ENCODE data around the gene SHKBP1.

SHKBP1 gene

GRCh38 chr19:40603071-40603388 is 26.4 kb downstream of the SHKBP1 start:
- DNase-seq (ENCODE audit: low read depth), result no peak

DNA sequence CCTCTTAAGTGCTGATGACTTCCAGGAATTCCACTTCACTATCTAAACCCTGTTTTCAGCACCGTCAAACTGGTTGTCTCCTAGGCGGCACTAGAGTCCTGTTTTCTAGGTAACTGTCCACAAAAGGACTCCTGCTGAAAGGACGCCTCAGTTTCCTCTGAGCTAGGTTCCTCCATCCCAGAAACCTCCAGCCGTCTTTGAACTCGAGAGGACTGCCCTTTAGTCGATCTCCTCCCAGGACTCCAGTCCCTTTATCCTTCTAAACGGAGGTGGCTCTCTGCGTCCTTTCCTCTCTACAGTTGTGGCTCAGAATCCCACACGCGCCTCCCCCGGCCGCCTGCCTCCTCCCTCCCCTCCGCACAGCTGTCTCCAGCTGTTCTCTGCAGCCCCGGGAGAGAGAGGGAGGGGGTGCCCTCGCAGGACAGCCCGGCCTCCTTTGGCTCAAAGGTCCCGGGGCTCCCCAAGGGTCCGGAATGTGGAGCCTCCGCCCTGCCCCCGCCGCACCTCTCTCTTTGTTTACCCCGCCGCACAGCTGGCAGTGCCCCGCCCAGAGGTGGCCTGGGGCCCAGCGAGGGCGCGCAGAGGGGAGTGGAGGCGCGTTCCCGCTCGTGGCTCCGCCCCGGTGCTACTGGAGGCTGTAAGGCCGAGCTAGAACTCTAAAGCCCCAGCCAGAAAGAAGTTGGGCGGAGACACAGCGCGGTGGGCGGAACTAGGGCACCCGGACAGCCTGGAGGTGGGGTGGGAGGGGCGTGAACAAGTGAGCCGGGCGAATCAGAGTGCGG is 26.9 kb downstream of the SHKBP1 start:
- DNase-seq (ENCODE audit: low read depth), result peak; percentile 92

GRCh38 chr19:40604171-40604646 is 27.5 kb downstream of the SHKBP1 start:
- DNase-seq (ENCODE audit: low read depth), result no peak

DNA sequence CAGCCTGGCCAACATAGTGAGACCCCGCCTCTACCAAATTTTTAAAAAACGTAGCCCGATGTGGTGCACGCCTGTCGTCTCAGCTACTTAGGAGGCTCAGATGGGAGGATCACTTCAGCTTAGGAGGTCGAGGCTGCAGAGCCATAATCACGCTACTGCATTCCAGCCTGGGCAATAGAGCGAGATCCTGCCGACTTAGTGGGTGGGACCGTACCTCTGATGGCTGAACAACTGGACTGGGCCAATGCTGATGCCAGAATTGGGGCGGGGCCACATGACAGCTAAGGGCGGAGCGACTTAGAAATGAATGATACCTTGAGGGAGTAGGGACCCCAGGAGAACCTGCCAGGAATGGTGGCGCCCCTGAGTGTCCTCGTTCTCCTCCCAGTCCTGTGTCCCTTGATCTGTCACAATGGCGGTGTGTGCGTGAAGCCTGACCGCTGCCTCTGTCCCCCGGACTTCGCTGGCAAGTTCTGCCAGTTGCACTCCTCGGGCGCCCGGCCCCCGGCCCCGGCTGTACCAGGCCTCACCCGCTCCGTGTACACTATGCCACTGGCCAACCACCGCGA is 28.1 kb downstream of the SHKBP1 start:
- no peak for DNase-seq (ENCODE audit: low read depth)

DNA sequence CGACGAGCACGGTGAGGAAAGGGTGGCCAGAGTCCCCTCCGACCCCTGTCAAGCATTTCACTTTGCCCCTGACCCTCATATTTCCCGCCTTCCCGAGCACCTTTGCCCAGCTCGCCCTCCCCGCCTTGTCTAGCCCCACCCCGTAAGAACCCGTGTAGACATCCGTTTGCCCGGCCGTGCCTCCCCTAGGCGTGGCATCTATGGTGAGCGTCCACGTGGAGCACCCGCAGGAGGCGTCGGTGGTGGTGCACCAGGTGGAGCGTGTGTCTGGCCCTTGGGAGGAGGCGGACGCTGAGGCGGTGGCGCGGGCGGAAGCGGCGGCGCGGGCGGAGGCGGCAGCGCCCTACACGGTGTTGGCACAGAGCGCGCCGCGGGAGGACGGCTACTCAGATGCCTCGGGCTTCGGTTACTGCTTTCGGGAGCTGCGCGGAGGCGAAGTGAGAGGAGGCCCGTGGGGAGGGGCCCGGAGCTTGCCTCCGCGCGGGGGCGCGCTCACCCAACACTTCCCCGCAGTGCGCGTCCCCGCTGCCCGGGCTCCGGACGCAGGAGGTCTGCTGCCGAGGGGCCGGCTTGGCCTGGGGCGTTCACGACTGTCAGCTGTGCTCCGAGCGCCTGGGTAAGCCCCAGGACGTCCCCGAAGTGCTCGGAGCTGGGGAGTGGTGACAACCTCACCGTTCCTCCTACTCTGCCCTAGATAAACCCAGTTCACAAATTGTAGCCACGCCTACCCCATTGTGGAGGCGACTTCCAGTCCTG is 28.7 kb downstream of the SHKBP1 start:
- DNase-seq (ENCODE audit: low read depth), result peak; percentile 68

- DNase-seq (ENCODE audit: low read depth), result no peak
These were observed 30.9 kb downstream of the SHKBP1 start for GRCh38 chr19:40607311-40608239.

DNA sequence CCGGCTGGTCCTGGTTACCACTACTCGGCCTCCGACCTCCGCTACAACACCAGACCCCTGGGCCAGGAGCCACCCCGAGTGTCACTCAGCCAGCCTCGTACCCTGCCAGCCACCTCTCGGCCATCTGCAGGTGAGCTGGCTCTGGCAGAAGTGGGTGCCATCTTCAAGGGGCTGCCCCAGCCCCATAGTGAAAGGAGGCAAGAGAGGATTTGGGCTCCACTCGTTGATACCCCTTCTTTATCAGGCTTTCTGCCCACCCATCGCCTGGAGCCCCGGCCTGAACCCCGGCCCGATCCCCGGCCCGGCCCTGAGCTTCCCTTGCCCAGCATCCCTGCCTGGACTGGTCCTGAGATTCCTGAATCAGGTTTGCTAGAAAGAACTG is 31.6 kb downstream of the SHKBP1 start:
- DNase-seq (ENCODE audit: low read depth), result no peak

DNA sequence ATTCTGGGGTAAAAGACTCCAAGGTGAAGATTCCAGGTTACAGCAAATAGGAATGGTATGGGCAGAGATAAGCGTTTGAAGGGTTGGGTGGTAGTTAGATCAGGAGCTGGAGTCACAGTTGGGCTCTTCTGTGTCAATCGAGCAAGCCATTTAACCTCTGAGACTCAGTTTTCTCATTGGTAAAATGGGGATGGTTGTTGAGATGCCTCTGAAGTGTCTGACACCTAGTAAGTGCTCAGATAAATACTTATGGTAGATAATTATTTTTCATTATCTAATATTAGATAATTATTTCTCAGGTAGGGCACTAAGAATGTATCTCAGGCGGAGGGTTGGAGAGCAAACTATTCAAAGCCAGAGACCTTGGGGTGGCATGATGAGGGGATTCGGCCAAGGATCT is 32.3 kb downstream of the SHKBP1 start:
- DNase-seq (ENCODE audit: low read depth), result no peak

GRCh38 chr19:40609561-40610395 is 33.1 kb downstream of the SHKBP1 start:
- peak; percentile 73 for DNase-seq (ENCODE audit: low read depth)

DNA sequence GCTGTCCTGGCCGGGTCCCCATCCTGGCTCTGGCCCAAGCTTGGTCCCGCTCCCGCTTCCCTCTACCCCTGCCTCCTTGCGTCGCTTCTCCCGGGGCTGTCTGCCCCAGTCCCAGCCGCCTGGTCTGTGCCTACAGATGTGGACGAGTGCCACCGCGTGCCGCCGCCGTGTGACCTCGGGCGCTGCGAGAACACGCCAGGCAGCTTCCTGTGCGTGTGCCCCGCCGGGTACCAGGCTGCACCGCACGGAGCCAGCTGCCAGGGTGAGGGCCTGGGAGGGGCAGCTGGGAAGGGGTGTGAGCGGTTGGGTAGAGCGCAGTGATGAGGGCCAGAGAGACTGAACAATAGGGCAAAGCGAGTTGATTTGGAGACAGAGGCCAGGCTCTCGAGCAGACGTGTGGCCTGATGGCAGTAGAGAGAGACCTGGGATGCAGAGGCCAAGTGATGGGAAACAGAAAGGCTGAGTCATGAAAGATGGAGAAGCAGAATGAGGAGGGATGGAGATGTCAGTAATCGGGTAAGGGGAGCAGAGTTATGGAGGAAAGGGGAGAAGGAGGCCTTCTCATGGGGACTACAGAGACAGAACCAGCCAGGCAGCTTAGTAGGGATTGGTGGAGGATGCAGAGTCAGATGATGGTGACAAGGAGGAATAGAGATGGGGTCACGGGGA is 33.9 kb downstream of the SHKBP1 start:
- no peak for DNase-seq (ENCODE audit: low read depth)

- no peak for DNase-seq (ENCODE audit: low read depth)
These were observed 34.4 kb downstream of the SHKBP1 start for GRCh38 chr19:40611096-40611495.

DNA sequence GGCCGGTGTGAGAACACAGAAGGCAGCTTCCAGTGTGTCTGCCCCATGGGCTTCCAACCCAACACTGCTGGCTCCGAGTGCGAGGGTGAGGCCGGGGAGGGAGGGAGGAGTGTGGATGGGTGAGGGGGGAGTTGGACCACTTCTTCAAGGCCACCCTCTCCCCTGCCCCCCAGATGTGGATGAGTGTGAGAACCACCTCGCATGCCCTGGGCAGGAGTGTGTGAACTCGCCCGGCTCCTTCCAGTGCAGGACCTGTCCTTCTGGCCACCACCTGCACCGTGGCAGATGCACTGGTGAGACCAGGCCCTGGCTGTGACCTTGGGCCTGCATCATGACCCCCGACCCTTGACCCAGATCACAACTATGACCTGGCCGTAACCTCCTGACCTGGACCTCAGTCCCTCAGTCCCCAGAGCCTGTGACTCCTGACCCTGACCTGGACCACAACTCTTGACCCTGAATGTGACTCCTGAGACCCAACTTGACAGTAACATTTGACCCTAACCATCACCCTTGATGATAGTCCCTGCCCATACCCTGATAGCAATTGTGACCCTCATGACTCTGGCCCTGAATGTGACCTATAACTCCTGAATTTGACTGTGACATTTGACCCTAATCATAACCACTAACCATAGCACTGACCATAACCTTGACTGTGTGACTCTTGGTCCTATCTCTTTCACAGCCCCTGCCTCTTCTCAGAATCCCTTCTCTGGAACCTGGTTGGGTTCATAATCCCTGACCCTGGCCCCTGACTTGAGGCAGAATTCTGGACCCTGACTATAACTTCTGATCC is 35.4 kb downstream of the SHKBP1 start:
- DNase-seq (ENCODE audit: low read depth), result no peak

DNA sequence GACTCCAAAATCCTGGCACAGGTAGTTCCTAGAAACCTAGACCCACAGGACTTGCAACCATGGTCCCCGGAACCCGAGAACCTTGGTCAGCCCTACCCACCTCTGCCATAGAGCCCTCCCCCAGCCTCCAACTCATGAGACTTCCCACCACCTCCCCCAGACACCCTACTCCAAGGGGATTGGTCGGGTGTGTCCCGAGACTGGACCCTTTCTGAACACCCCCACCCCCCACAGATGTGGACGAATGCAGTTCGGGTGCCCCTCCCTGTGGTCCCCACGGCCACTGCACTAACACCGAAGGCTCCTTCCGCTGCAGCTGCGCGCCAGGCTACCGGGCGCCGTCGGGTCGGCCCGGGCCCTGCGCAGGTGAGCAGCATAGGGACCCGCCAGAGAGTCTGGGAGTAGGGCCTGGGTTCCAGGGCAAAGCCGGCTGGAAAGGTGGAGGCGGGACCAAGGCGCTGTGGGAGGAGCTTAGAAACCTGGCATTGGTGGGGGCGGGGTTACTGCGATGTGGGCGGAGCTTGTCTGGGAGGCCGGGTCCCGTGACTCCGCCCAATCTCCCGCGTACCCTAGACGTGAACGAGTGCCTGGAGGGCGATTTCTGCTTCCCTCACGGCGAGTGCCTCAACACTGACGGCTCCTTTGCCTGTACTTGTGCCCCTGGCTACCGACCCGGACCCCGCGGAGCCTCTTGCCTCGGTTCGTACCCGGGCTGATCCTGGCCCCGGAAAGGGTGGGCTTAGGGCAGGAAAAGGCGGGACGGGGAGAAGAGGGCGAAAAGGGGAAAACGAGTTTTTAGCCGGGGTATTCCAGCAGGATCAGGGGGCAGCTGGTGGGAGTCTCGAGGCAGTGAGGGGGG is 36.4 kb downstream of the SHKBP1 start:
- DNase-seq (ENCODE audit: low read depth), result peak; percentile 59

- peak; percentile 75 for DNase-seq (ENCODE audit: low read depth)
These were observed 37.3 kb downstream of the SHKBP1 start for GRCh38 chr19:40613690-40614621.

- DNase-seq (ENCODE audit: low read depth), result peak; percentile 83
These were observed 38.1 kb downstream of the SHKBP1 start for GRCh38 chr19:40614622-40615411.

DNA sequence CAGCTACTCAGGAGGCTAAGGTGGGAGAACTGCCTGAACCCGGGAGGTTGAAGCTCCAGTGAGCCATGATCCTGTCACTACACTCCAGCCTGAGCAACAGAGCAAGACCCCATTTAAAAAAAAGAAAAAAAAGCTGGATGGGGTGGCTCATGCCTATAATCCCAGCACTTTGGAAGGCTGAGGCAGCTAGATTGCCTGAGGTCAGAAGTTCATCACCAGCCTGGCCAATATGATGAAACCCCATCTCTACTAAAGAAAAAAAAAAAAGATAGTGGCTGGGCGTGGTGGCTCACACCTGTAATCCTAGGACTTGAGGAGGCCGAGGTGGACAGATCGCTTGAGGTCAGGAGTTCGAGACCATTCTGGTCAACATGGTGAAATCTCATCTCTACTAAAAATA is 39.5 kb downstream of the SHKBP1 start:
- DNase-seq (ENCODE audit: low read depth), result no peak

DNA sequence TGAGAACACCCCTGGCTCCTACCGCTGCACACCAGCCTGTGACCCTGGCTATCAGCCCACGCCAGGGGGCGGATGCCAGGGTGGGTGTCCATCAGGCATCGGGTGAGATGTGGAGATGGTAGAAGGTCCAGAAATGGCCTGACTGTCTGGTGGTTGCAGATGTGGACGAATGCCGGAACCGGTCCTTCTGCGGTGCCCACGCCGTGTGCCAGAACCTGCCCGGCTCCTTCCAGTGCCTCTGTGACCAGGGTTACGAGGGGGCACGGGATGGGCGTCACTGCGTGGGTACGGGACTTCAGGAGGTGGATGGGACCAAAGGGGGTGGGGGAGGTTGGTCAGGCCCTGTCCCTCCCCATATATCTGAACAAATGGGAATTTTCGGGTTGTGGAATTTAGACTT is 40.3 kb downstream of the SHKBP1 start:
- DNase-seq (ENCODE audit: low read depth), result no peak
